Fibroblast of skin of abdomen (primary cell): ENCODE data around the gene FNBP1L.
"Not testable (repeated sequence)": the region's sequence is repeated elsewhere in the genome, so short reads cannot be mapped to it uniquely, and the experiment has no call there.

Source experiments
- DNase-seq: peaks from one replicate; pipeline ENCODE4 v3.0.0-alpha.2; 2013

The FNBP1L gene

GRCh38 chr1:93446837-93447451, 974 bp upstream of the FNBP1L start:
- DNase-seq: no peak

GRCh38 chr1:93448292-93448982, 519 bp downstream of the FNBP1L start:
- DNase-seq: peak; percentile 58

GRCh38 chr1:93448983-93449804, 1.3 kb downstream of the FNBP1L start:
- DNase-seq: peak; percentile 41

- DNase-seq: no peak
Observed at GRCh38 chr1:93450321-93450720, 2.4 kb downstream of the FNBP1L start.

GRCh38 chr1:93453911-93454310, 6.0 kb downstream of the FNBP1L start:
- DNase-seq: no peak

GRCh38 chr1:93459126-93459525, 11.2 kb downstream of the FNBP1L start:
- DNase-seq: no peak

GRCh38 chr1:93461236-93461635, 13.3 kb downstream of the FNBP1L start:
- DNase-seq: no peak

GRCh38 chr1:93463960-93464359, 16.0 kb downstream of the FNBP1L start:
- DNase-seq: no peak

GRCh38 chr1:93465371-93466082, 17.6 kb downstream of the FNBP1L start:
- DNase-seq: not testable (repeated sequence)

GRCh38 chr1:93467606-93468005, 19.7 kb downstream of the FNBP1L start:
- no peak for DNase-seq

- peak; percentile 65 for DNase-seq
Observed at GRCh38 chr1:93468662-93469061, 20.7 kb downstream of the FNBP1L start.

- not testable (repeated sequence) for DNase-seq
Observed at GRCh38 chr1:93469223-93469622, 21.3 kb downstream of the FNBP1L start.

- no peak for DNase-seq
Observed at GRCh38 chr1:93471284-93471683, 23.4 kb downstream of the FNBP1L start.

GRCh38 chr1:93471911-93472310, 24.0 kb downstream of the FNBP1L start:
- peak; percentile 85 for DNase-seq

GRCh38 chr1:93474321-93474720, 26.4 kb downstream of the FNBP1L start:
- no peak for DNase-seq

GRCh38 chr1:93475681-93476080, 27.8 kb downstream of the FNBP1L start:
- no peak for DNase-seq

- DNase-seq: not testable (repeated sequence)
Observed at GRCh38 chr1:93479133-93479745, 31.3 kb downstream of the FNBP1L start.

GRCh38 chr1:93481899-93482298, 34.0 kb downstream of the FNBP1L start:
- DNase-seq: not testable (repeated sequence)

GRCh38 chr1:93483200-93483599, 35.3 kb downstream of the FNBP1L start:
- DNase-seq: no peak

- no peak for DNase-seq
Observed at GRCh38 chr1:93483606-93484005, 35.7 kb downstream of the FNBP1L start.

- DNase-seq: no peak
Observed at GRCh38 chr1:93488207-93488606, 40.3 kb downstream of the FNBP1L start.

GRCh38 chr1:93489756-93490155, 41.8 kb downstream of the FNBP1L start:
- peak; percentile 30 for DNase-seq
